GM10266 (cell line): ENCODE data around the gene RSPRY1.

Experiments
- DNase-seq: peaks from one replicate; pipeline ENCODE4 v3.0.0; 2012; ENCODE audit errors: extremely low spot score
- TF ChIP-seq, protein P1 (sequence below): IDR thresholded peaks from 2 replicates; pipeline ENCODE4 v1.5.1; 2012; ENCODE audit warnings: mild to moderate bottlenecking, low read depth; ENCODE audit not compliant: control insufficient read depth, insufficient read depth; ENCODE audit errors: missing control alignments

Gene RSPRY1

DNA sequence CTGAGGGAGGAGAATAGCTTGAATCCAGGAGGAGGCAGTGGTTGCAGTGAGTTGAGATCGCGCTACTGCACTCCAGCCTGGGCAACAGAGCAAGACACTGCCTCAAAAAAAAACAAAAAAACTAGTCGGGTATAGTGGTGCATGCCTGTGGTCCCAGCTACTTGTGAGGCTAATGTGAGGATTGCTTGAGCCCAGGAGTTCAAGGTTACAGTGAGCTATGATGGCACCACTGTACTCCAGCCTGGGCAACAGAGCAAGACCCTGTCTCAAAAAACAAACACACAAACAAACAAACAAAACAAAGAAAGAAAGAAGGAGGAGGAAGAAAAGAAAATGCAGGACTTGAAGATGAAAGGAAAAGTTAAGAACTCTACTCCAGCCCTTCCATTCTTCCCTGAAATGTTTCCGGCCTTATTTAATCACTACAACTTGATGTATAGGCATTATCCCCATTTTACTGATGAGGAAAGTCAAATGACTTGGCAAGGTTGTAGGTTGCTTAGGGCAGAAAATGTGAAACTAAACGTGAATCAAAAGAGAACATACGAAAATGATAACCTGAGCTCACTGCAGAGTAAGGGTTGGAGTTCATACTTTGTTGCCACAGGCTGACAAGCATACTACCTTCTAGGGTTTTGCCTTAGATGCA lies 30.3 kb upstream of the RSPRY1 start:
- DNase-seq = no peak
- TF ChIP-seq, protein P1, sequence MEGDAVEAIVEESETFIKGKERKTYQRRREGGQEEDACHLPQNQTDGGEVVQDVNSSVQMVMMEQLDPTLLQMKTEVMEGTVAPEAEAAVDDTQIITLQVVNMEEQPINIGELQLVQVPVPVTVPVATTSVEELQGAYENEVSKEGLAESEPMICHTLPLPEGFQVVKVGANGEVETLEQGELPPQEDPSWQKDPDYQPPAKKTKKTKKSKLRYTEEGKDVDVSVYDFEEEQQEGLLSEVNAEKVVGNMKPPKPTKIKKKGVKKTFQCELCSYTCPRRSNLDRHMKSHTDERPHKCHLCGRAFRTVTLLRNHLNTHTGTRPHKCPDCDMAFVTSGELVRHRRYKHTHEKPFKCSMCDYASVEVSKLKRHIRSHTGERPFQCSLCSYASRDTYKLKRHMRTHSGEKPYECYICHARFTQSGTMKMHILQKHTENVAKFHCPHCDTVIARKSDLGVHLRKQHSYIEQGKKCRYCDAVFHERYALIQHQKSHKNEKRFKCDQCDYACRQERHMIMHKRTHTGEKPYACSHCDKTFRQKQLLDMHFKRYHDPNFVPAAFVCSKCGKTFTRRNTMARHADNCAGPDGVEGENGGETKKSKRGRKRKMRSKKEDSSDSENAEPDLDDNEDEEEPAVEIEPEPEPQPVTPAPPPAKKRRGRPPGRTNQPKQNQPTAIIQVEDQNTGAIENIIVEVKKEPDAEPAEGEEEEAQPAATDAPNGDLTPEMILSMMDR = no peak

DNA sequence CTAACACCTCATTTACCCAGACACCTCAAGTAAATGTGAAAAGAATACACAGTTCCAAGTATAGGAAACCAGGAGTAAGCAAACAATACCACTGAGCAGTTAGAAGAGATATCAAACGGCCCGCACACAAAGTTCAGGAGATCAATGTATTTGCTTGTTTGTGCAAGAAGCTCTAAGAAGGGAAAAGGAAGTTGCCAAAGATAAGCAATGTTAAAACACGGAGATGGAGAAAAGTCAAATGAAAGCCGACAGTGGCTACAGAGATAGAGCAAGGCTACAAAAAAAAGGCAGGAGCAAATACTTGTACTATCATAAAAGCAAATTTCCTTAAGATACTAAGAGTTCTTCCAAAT lies 29.8 kb upstream of the RSPRY1 start:
- TF ChIP-seq, protein P1 = no peak
- no peak for DNase-seq

DNA sequence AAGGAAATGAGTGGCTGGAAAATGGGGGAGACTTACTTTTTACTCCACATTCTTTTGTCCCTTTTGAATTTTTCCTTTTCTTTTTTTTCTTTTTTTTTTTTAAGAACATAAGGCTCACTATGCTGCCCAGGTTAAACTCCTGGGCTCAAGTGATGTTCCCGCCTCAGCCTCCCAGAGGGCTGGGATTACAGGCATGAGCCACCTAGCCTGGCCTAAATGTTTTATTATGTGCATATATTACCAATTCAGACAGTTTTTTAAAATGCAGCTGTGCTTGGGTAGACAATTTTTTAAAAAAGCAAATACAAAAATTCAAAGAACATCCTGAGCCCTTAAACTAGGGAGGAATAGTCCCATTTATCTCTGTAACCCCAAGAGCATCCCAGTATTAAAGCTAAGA lies 28.6 kb upstream of the RSPRY1 start:
- no peak for DNase-seq
- TF ChIP-seq, protein P1 = no peak

DNA sequence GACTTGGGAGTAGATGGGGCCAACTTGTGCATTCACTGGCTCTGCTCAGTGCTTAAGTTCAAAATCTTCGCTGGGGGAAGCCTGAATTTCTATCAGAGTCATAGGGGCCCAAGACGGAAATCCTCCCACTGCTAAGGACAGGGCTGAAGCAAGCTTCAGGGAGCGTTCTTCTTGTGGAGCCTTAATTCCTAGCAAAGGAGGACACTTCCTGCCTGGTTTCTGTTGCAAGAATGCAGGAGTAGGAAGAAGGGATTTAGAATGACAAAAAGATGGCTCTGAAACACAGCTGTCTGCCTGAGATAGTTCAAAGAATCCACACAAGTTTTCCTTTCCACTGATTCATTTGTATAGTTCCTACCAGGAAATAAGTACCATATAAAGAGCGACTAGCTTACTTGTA lies 26.7 kb upstream of the RSPRY1 start:
- DNase-seq = no peak
- TF ChIP-seq, protein P1 = no peak

DNA sequence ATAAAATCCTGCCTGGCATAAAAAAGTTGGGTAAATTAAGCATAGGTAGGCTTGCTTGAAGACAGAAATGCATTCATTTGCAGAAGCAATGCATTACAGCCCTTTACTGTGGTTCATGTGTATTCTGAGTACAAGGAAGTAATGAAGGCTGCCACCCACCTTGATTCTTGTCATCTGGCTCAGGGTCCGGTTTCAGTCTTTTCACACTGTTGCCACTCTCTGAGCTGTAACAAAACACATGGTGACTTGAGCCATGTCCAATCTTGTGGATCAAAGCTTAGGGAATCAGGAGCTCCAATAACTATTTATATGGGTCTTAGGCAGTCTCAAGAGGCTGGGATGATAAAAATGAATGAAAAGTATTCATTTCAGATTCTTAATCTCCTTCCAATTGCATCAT lies 22.3 kb upstream of the RSPRY1 start:
- TF ChIP-seq, protein P1 = no peak
- DNase-seq = no peak

DNA sequence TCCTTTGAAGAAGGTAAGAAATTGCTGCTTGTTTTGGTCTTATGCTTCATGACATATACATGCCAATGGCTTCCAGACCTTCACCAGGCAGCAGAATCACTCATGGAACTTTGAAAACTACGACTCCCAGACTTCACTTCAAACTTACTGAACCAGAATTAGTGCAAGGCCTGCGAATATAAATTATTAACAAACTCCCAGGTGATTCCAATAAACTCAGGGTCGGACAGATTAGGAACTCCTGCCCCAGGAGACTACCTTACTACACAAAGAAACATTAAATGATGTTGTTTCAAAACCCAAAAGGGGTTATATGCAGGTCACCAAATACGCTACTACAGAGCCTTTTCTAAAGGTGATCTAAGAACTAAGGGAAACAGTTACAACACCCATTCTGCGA lies 20.6 kb upstream of the RSPRY1 start:
- DNase-seq = no peak
- TF ChIP-seq, protein P1 = no peak

DNA sequence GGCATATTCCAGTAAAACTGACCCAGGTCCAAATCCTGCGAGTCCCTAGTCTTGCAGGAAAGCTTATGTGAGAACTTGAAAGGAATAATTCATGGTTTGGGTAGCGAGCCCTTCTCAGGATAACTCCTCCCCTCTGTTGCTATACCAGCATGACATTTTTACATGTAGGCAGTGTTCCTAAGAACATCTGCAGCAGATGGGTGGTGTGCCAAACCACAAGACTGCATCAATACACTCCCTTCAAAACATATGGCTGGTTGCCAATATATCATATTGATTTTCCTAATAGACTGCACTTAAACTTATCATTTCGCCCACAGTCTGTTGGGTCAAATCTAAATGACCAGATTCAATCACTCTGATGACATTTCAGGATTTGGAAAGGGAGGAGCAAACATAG lies 20.2 kb upstream of the RSPRY1 start:
- DNase-seq = no peak
- TF ChIP-seq, protein P1 = no peak
